Activated T-cell treated with anti-CD3 and anti-CD28 coated beads for 1 hour (primary cell): ENCODE data around the gene CRY1.

ENCODE experiments used
- DNase-seq: peaks from one replicate; pipeline ENCODE4 v3.0.0-alpha.2; 2020; ENCODE audit warnings: low read depth

Gene CRY1

DNA sequence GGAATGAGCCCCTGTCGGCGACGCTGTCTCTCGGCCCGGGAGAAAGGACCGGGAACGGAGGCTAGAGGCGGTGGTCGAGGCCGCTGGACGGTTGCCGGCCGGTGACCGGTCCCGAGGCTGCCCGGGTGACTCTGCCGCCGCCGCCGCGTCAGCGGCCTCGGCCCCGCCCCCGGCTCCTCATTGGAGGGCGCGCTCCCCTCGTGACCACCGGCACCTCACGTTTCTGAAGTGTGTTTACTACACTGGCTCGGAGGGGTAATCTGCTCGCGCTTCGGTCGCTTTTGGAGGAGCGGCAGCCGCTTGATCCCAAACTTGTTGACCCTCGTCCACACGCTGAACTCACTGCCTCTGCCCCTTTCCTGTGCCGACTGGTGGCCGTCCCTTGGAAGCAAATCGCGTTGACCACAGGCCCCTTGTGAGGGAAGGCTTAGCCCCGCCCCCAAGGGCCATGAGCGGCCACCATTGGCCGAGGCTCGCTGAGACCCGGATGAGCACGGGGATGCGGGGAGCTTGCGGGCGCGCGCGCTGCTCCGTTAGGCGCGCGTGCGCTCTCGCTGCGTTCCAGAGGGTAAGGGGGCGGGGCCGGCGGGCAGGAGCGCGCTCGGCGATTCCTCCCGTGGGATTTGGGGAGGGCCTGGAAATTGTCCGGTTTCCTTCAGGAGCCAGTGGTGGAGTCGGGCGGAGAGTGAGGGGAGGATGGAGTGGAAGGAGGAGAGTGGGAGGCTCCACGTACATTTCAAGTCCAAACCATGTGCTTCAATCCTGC is at the start of gene CRY1:
Gene CRY1, minus strand, starts transcription at position 133 of the 766 bp plus-strand sequence. CDS start 588 bp downstream, outside the sequence.
- peak; percentile 92 for DNase-seq

DNA sequence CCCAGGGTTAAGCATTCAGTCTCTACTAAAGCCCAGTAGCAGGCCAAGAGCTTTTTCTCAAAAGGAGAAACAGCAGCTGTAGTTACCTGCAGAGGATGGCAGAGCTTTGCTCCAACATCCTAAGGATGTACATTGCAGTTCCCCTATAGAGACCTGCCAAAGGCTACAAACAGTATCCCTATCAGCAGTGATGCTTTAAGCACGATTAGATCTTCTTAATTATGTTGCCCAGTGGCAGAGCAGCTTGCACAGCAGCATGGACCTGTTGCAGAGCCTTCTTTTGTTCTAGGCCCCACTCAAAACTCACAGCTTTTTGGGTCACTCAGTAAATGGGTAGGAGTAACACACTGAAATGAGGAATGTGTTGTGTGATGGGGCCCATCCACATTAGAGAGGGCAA is 46.4 kb upstream of the CRY1 start:
- no peak for DNase-seq

DNA sequence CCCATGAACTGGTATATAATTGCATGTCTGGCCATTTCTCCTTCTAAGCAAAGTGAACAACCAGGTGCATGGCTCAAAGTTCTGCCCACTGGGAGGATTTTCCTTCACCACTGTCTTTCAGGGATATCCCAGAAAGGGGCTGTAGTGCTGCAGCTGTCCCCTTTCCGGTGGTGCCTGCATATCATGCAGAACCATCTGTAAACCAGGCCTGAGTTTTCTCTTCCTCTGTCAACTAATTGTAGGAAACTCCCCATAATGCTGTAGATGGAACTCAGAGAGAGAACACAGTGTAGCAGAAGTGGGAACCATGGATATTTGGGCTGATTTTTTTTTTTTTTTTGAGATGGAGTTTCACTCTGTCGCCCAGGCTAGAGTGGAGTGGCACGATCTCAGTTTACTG is 45.6 kb upstream of the CRY1 start:
- DNase-seq: no peak

DNA sequence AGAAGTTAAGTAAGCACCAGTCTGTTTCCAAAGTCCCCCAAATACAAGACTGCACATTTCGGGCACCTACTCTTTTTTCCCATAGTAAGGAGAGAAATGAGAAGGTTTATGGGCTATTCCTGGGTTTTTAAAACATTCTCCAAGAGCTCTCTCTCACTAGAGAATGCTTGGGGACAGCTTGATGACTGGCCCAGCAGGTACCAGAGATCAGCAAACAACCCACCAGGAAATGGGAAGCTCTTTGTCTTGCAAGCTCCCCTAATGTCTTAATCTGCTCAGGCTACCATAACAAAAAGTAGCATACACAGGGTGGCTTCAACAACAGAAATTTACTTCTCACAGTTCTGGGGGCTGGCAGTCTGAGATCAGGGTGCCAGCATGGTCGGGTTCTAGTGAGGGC is 41.8 kb upstream of the CRY1 start:
- no peak for DNase-seq

DNA sequence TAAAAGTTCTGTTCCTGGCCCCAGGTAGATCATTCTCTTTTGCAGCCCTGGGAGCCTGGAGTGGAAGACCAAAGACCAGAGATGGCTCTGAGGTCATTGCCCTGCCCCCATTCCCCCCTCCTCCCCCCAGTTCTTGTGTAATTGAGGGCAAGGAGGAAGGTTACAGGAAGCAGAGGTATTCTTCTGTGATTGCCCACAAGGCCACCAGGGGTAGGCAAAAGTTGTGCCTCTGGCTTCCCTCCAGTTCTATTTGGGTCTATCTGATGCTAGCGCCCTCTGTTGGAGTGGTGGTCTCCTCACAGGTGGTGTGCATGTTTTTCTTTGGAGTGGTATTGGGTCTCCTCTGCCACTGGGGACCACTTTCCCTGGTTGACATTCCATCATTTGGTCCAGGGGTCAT is 41.2 kb upstream of the CRY1 start:
- DNase-seq: peak; percentile 3

DNA sequence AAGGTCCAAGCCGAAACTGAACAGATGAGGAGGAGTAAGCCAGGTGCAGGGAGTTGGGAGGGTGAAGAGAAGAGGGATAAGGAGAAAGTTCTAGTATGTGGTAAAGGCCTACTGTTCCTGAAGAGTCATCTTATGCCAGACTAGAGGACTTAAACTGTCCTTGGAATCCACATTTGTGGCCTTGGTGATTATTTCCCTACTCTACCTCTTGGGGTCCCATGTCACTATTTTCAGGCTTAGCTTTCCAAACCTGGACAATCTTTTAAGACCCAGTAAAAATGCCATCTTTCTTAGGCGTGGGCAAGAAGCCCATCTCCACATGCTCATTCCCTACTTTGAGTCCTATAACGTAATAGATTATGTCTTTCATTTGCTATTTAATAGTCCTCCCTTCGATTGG is 40.1 kb upstream of the CRY1 start:
- DNase-seq: no peak

DNA sequence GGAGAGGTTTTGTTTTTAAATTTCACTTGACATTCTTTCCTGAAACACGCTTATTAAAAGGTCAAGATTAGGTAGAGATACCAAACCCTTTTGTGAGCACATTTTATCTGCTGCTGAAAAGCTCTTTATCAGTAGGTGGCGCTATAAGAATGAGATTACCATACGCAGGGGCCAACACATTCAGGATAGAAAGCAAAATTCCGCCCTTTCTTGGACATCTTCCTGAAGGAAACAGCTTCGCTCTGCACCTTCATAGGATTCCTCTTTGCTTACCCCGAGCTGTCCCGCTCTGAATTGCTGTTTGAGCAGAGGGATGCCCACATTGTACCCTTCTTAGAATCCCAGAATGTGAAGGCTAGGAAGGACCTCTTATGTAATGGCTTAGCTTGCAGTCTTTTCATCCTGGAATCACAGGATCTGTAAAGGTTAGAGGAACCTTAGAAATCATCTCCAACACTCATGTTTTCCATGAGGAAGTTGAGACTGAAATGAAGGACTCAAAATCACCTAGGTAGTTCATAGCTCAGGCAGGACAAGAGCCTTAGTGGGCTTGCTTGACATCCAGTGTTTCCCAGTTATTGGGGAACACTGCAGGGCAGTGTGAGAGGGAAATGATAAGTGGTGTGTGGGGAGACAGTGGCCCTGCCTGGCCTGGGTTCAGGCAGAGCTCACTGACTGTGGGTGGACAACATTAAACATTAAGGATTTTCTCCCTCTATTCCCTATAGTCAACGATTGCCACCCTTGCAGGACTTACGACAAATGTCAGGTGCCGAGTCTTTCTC is 38.7 kb upstream of the CRY1 start:
- no peak for DNase-seq

DNA sequence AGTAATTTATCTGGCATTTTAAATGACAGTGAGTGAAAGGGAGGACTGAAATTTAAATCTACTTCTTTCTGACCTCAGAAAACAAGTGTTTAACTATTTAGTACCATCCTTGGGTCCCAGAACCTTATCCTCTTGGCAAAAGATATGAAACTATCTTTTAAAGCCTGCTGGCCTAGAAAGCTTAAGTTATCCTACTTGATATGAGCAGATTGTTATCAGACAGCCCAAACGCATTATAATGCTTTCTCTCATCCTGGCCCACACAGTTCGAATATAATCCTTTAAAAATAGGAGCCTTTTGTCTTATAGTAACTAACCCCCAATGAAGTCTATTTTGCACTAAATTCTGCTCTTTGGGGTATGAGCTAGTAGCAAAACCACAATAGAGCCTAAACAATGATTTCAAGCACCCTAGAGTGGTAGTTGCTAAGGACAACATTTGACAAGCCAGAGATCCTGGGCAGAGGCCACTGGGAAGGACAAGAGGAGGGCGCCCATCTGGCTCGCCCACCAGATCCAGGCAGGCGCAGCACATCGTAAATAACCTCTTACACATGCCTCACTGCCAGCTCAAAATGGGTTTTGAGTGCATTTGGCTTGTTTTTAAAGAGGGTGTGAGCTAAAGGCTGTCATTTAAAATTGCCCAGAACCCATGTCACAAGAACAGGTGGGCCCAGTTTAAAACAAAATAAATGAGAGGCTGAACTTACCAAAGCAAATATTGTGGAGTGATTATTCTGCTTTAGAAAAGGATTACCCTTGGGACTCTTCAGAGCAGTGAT is 37.7 kb upstream of the CRY1 start:
- no peak for DNase-seq

DNA sequence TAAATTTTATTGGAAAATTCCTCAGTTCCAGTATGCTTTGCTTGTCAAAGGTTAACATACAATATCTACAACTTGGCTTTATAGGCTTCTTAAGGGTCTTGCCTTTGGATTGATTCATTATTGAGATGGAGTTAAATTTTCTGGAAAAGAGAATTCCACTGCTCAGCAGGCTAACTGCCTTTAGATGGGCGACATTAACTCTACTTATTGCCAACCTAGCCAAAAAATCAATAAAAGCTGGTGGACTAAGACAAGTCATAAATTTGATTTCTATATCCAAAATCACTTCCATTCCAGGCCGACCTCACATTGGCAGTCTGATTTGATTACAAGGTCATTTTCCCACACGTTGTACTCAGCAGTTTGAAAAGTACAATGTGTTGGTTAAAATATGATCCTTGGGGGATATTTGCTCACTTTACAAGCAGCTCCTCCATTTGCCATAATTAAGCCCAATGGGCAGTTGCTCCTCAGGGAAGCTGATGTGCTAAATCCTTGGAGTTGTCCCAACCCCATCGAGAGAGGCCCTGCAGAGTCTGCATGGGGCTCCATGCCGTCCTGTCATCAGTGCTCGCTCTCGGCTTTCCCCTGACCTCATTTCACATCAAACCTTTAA is 36.1 kb upstream of the CRY1 start:
- no peak for DNase-seq

DNA sequence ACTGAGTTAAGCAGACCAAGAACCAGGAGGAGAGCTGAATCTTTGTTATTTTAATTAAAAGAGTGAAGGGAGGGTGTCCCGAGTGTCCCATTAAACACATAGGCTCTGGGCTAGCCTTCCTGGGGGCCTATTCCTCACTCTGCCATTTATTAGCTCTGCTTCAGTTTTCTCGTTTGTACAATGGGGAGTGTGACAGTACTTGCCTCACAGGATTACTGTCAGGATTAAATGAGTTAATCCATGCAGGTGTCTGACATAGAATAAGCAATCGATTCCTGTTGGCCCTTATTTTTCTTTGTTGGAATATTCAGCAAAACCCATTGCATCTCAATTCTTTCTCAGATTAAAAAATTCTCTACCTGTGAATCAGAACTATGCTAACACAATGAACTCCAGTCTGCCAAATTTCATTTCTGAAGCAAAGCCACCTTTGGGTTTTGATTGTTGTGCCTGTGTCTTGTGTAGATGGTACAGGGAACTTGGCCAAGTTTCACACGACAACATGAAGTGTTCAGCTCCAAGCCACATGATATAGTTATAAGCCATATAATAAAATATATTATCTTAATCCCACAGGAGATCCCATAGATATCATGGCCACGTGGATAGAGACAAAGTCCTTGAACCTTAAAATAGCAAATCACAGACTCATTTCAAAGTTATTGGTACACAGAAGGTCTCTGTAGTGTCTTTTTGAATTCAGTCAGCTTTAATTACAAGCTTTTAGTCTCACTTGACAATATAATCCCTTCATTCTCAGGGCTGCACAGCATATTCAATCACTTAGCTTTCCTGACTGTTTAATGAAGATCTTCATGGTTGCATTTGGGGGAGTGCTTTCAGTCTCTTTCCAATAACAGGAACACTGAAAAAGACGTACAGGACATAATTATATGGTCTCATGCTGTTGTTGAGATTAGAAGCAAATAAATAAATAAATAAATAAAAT is 34.4 kb upstream of the CRY1 start:
- no peak for DNase-seq

DNA sequence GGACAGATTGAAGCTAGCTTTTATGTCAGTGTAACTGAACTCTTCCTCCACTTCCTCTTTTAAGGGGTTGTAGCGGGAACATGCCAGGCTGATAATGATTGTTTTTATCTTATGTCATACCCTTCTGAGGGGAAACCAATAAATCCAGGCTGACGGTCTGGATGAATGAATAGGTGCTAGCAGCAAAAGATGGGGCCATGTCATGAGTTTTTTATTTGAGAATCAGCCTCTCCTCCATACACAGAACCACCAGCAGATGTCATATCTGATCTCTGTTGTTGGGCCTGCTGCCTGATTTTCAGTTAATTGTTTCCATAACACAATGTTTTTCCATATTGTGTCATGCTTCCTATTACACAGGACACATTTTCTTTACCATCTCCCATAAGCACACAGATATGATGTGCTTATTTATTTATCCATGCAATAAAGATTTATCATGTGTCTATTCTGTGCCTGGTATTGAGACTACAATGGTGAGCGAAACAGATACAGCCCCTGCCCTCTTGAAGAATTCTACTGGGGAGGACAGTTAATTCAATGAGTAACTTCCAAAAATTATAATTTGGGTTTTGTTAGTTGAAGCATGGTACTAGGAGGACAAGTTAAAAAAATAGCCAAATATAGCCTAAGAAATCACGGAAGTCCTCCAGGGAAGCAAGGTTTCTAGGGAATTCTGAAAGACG is 33.6 kb upstream of the CRY1 start:
- no peak for DNase-seq

DNA sequence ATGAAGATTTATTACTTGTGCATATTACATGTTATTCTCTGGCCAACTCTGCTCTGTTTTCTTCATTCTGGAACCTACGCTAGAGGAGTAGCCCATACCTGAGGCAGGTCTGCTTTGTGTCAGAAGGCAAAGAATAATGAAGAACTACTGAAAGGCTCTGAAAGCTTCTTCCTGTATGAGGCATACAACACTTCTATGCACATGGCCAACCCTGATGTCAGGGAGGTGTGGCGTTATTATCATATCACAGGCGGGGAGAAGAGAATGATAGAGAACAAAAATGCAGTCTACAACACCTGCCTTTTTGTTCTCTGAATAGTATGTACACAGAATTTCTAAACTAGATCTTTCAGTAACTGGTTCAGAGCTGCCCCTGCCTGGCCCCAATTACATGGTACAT is 32.5 kb upstream of the CRY1 start:
- DNase-seq: no peak

DNA sequence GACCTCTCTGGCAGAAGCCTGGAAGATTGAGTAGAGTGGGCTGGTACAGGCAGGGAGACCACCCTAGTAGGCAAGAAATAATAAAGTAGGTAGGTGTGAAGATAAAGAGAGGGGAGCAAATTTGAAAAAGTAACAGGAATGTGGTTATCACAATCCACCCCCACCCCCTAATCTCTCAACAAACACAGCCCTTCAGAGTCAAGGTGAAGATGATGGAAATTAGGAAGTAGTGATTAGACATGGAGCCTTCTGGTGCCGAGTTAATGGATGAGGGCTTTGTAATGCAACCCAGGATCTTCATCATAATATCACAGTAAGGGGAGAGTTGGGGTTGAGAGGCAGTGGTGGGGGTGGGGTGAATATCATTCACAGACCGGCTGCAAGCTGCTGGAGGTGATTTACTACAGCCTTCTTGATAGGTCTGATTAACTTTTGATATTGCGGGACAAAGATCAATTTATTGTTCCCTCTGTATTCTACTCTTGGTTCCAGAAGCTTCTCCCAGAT is 29.2 kb upstream of the CRY1 start:
- no peak for DNase-seq

DNA sequence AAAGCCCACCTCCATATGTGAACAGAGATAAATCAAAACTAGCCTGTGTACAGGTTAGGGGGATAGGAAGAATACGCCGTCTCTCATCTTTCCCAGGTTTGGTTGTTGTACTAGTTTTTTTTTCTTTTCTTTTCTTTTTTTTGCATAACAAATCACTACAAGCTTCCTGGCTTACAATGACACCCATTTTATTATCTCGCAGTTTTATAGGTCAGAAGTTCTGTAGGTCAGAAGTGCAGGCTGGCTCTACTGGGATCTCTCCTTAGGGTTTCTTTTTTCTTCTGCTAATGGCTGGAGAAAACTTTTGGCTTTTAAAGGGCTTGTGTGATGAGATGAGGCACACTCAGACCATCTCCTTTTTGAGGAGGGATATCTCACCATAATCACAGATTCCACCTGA is 25.7 kb upstream of the CRY1 start:
- DNase-seq: no peak

DNA sequence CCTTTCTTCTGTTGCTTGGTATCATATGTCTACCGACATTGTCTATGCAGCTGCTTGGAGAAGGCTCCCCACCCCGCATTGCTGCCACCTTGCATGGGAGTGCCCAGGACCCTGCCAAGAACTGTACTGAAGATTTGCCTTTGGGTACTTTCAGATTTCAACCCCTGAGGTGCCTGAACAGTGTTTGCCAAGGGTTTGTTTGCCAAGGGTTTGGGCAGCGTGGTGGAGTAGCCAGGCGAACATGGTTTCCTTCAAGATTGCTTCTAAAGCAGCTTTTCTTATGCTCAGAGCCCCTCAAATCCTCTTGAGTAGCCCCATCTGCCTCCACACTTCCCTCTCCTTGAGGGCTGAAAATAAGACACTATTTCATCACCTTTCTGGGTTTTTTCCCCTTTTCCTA is 25.3 kb upstream of the CRY1 start:
- DNase-seq: no peak

DNA sequence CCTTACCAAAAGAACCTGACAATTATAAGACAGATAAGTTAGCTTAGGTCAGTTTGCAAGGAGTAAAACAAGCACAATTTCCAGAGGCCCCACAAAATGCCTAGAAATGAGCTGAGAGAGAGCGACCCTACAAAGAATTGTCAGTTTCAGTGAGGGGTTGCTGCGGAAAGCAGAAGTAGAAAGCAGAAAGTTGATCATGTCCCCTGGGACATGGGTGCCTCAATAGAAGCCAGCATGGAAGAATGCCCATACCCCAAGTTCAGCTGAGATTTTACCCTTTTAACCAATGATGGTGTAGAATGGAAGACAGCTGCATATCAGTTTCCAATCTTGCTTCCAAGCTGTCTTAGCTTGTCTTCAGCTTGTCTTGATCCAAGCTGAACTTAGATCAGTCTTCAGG is 21.8 kb upstream of the CRY1 start:
- DNase-seq: no peak

DNA sequence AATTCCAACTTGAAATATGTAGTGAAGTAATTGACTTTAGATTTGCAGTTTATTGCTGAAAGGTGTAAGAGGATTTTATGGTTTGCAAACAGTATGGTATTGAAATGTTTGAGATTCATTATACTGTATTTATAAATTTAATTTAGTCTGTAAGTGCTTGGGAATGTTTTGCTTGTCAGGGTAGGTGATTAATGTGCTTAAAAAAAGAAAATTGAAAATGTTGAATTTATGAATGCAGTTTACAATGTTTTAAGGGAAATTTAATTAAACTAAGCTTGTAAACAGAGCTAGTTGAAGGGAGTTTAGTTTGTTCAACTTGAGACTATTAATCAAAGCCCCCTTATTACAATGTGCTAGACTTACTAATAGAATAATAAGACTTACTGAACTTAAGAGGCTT is 18.0 kb upstream of the CRY1 start:
- DNase-seq: no peak

DNA sequence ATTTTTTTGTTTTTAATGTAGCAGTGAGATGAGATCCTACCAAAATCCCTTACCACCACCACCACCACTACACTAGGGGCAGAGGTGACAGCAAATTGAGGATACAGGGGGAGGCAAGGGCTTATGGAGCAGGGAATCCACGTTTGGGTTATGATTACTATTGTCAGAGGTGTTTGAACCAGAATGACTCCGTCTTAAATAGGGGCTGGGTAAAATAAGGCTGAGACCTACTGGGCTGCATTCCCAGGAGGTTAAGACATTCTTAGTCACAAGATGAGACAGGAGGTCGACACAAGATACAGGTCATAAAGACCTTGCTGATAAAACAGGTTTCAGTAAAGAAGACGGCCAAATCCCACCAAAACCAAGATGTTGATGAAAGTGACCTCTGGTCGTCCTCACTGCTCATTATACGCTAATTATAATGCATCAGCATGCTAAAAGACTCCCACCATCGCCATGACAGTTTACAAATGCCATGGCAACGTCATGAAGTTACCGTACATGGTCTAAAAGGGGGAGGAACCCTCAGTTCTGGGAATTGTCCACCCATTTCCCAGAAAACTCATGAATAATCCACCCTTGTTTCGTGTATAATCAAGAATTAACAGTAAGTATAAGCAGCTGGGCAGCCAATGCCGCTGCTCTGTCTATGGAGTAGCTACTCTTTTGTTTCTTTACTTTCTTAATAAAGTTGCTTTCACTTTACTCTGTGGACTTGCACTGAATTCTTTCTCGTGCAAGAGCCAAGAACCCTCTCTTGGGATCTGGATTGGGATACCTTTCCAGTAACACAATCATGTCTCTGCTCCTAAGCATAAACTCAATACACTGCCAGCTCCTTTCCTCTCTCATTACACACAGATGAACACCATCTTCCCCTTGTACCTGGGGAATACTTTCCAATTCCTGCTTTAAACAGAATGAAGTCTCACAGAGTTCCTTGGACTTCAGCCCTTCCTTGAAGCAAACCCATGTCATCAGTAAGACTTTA is 16.7 kb upstream of the CRY1 start:
- DNase-seq: no peak

DNA sequence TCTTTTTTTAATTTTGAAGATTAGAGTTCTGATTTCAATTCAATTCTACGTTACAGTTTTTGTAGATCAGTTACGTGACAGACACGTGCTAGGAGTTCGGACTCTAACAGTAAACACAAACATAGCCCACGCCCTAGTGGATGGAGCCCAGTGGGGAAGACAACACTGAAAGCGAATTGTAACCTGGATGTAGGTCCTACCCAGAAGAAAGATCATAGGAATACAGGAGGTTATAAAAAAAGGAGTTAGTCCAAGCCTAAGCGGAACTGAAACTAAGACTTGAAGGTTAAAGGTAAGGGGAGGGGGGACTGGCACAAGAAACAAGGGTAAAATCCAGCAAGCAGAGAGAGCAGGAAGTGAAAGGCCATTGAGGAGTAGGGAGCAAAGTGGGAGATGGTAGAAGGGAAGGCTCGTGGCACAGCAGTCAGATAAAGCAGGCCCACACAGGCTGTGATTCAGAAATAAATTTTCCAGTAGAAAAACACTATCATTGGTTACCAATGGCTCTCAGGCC is 15.7 kb upstream of the CRY1 start:
- no peak for DNase-seq
